HL-60 (cell line): Measurements from ENCODE around the gene ZCCHC9.
"Not testable (repeated sequence)": the region's sequence is repeated elsewhere in the genome, so short reads cannot be mapped to it uniquely, and the experiment has no call there.

ENCODE experiments used
- DNase-seq, 2 experiments: peaks; one replicate each; pipeline ENCODE4 v3.0.0-alpha.2; 2010 to 2020; ENCODE audit warnings: low read depth in 1 of 2, low spot score in 1 of 2
- H3K27ac ChIP-seq: fragments of 250-450 bp; sonication (Bioruptor Pico); replicated peaks from 2 replicates; pipeline ENCODE4 v1.5.1; 2020; ENCODE audit warnings: mild to moderate bottlenecking, moderate library complexity
- H3K27me3 ChIP-seq: fragments of 250-450 bp; sonication (Bioruptor Pico); 2 replicates; pipeline ENCODE4 v1.5.1; 2021; ENCODE audit warnings: mild to moderate bottlenecking, moderate library complexity; ENCODE audit not compliant: insufficient read depth, poor library complexity, severe bottlenecking
- H3K4me3 ChIP-seq: replicated peaks from 2 replicates; pipeline ENCODE4 v1.5.1; 2011; ENCODE audit warnings: mild to moderate bottlenecking, control low read depth, low read length; ENCODE audit not compliant: insufficient read depth
- GABPA ChIP-seq: IDR thresholded peaks from 2 replicates; pipeline ENCODE4 v1.6.1; 2012; ENCODE audit warnings: low read depth
- POLR2AphosphoS5 ChIP-seq: IDR thresholded peaks from 2 replicates; pipeline ENCODE4 v1.6.1; 2012; ENCODE audit warnings: low read depth
- SPI1 ChIP-seq: IDR thresholded peaks from 2 replicates; pipeline ENCODE4 v1.6.1; 2012; ENCODE audit warnings: low read depth, mild to moderate bottlenecking, borderline replicate concordance
- TF ChIP-seq, protein P1 (sequence below): IDR thresholded peaks from 2 replicates; pipeline ENCODE4 v1.6.1; 2012; ENCODE audit warnings: low read depth; ENCODE audit not compliant: insufficient replicate concordance
- TF ChIP-seq, protein P2 (sequence below): IDR thresholded peaks from one replicate; pipeline ENCODE4 v1.5.1; 2011; ENCODE audit warnings: low read length, control low read depth, inconsistent platforms; ENCODE audit not compliant: insufficient read depth

Gene ZCCHC9

GRCh38 chr5:81337803-81338202, 36.4 kb downstream of the ZCCHC9 start:
- no peak overlapping the region for H3K4me3 ChIP-seq
- TF ChIP-seq, protein P1, sequence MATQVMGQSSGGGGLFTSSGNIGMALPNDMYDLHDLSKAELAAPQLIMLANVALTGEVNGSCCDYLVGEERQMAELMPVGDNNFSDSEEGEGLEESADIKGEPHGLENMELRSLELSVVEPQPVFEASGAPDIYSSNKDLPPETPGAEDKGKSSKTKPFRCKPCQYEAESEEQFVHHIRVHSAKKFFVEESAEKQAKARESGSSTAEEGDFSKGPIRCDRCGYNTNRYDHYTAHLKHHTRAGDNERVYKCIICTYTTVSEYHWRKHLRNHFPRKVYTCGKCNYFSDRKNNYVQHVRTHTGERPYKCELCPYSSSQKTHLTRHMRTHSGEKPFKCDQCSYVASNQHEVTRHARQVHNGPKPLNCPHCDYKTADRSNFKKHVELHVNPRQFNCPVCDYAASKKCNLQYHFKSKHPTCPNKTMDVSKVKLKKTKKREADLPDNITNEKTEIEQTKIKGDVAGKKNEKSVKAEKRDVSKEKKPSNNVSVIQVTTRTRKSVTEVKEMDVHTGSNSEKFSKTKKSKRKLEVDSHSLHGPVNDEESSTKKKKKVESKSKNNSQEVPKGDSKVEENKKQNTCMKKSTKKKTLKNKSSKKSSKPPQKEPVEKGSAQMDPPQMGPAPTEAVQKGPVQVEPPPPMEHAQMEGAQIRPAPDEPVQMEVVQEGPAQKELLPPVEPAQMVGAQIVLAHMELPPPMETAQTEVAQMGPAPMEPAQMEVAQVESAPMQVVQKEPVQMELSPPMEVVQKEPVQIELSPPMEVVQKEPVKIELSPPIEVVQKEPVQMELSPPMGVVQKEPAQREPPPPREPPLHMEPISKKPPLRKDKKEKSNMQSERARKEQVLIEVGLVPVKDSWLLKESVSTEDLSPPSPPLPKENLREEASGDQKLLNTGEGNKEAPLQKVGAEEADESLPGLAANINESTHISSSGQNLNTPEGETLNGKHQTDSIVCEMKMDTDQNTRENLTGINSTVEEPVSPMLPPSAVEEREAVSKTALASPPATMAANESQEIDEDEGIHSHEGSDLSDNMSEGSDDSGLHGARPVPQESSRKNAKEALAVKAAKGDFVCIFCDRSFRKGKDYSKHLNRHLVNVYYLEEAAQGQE: no peak
- TF ChIP-seq SPI1: no peak
- no peak for TF ChIP-seq POLR2AphosphoS5
- TF ChIP-seq GABPA: no peak
- TF ChIP-seq, protein P2, sequence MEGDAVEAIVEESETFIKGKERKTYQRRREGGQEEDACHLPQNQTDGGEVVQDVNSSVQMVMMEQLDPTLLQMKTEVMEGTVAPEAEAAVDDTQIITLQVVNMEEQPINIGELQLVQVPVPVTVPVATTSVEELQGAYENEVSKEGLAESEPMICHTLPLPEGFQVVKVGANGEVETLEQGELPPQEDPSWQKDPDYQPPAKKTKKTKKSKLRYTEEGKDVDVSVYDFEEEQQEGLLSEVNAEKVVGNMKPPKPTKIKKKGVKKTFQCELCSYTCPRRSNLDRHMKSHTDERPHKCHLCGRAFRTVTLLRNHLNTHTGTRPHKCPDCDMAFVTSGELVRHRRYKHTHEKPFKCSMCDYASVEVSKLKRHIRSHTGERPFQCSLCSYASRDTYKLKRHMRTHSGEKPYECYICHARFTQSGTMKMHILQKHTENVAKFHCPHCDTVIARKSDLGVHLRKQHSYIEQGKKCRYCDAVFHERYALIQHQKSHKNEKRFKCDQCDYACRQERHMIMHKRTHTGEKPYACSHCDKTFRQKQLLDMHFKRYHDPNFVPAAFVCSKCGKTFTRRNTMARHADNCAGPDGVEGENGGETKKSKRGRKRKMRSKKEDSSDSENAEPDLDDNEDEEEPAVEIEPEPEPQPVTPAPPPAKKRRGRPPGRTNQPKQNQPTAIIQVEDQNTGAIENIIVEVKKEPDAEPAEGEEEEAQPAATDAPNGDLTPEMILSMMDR: no peak
- no peak overlapping the region for H3K27ac ChIP-seq
- H3K27me3 ChIP-seq: no peaks in the 10 kb centered on the region
- no peak for DNase-seq

- H3K27ac ChIP-seq, H3K27me3 ChIP-seq, H3K4me3 ChIP-seq, DNase-seq: not testable (repeated sequence)
Observed at GRCh38 chr5:81338213-81338612, 36.8 kb downstream of the ZCCHC9 start.

GRCh38 chr5:81344736-81345135, 43.3 kb downstream of the ZCCHC9 start:
- Histone ChIP-seq H3K27ac (no peak overlapping the region), H3K27me3 (no peaks in the 10 kb centered on the region), H3K4me3 (no peak overlapping the region)
- DNase-seq: no peak
- TF ChIP-seq SPI1 (no peak), GABPA (no peak), POLR2AphosphoS5 (no peak)
- TF ChIP-seq, protein P1: no peak
- TF ChIP-seq, protein P2: no peak

- Histone ChIP-seq H3K27me3 (no peaks in the 10 kb centered on the region), H3K4me3 (no peak overlapping the region), H3K27ac (no peak overlapping the region)
- DNase-seq: no peak
- TF ChIP-seq SPI1 (no peak), POLR2AphosphoS5 (no peak), GABPA (no peak)
- TF ChIP-seq, protein P1: no peak
- TF ChIP-seq, protein P2: no peak
Observed at GRCh38 chr5:81345411-81346003, 44.1 kb downstream of the ZCCHC9 start.
